ENCODE measurements around the gene PPP1CA.

Gene PPP1CA

DNA sequence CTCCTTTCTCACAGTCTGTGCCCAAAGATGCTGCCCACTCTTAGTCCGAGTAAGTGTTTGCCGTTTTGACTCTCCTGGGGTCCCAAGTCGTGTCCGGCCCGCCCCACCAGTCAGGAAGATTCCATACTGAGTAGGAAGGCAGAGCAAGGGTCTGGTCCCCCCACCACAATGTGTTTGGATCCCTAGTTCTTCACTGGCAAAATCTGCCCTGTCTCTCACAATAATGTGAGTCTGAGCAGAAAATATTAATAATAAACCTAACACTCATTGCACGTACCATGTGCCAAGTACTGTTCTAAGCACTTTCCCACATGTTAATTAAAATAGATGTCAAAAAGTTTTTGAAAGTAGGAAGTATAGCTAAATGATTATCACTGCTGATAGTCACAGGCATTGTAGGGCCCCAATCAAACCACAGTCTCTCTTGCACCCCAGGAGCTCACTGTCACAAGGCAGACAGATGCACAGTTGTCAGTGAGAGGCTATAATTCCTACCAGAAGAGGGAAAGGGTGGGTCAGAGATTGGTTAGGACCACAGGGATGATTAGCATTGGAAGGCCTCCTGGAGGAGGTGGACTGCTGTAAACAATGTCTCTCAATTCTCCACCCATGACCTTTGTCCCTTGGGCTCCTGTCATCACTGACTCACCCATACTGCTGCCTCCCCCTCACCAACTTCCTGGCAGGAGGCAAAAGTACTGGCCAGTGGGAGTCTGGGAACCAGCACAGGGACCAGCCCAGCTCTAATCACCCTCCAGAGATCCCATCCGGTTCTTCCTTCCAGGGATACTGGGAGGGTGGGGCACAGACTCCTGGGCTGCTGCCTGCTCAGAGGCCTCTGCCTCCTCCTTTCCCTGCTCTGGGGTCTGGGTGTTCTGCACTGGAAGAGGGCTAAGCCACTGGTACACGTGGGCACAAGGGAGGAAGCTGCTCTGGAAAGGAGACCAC, 47.3 kb downstream of the PPP1CA start:
- DNase-seq (ENCODE audit: low read depth) = peak; percentile 99
- TF ChIP-seq, protein P1, sequence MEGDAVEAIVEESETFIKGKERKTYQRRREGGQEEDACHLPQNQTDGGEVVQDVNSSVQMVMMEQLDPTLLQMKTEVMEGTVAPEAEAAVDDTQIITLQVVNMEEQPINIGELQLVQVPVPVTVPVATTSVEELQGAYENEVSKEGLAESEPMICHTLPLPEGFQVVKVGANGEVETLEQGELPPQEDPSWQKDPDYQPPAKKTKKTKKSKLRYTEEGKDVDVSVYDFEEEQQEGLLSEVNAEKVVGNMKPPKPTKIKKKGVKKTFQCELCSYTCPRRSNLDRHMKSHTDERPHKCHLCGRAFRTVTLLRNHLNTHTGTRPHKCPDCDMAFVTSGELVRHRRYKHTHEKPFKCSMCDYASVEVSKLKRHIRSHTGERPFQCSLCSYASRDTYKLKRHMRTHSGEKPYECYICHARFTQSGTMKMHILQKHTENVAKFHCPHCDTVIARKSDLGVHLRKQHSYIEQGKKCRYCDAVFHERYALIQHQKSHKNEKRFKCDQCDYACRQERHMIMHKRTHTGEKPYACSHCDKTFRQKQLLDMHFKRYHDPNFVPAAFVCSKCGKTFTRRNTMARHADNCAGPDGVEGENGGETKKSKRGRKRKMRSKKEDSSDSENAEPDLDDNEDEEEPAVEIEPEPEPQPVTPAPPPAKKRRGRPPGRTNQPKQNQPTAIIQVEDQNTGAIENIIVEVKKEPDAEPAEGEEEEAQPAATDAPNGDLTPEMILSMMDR (conservative IDR thresholded peaks at IDR 0.05; ENCODE audit: control insufficient read depth, insufficient read depth, low read depth, low read length) = peak; percentile 35
- H3K4me3 ChIP-seq (ENCODE audit: control insufficient read depth, low read depth, low read length) = peak overlapping the region; percentile 75

DNA sequence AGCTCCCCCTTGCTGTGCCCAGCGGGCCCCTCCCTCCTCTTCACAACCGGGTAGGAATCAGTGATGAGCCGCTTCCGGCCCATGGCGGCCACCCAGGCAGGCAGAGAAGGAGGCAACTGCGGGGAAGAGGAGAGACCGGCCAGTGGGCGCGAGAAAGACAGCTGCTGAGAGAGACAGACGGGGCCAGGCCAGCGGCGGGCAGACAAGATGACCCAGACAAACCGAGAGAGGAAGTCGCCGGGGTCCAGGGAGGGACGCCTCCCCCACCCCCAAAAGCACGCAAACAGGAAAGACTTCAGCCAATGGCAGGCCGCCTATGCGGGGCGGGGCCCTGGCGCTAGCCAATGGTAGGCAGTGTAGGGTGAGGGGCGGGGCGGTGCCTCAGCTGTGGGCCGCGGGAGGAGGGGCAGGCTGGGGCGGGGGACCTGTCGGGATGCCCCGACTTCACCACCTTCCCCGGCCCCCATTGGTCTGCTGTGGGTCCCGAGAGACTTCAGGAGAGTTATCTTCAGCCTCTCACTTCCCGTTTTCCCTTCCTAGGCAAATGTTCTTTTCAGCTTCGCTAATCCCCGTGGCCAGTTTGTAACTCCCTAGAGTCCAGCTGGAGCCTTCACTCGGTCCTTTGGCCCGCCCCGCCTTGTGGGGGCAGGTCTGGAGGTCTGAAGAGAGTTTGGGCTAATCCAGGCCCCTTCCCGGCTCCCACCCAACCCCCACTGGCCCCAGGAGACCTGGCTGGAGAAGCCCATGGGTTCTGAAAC, 48.2 kb downstream of the PPP1CA start, which contains the start of gene POLD4:
Gene POLD4 (minus strand): TSS at position 230 of the 758 bp plus-strand sequence. CDS start 147 bp downstream, at position 83.
- peak within 1 kb of the TSS; percentile 75 for H3K4me3 ChIP-seq (ENCODE audit: control insufficient read depth, low read depth, low read length)
- TF ChIP-seq, protein P1 (conservative IDR thresholded peaks at IDR 0.05; ENCODE audit: control insufficient read depth, insufficient read depth, low read depth, low read length) = no peak
- peak; percentile 94 for DNase-seq (ENCODE audit: low read depth)

DNA sequence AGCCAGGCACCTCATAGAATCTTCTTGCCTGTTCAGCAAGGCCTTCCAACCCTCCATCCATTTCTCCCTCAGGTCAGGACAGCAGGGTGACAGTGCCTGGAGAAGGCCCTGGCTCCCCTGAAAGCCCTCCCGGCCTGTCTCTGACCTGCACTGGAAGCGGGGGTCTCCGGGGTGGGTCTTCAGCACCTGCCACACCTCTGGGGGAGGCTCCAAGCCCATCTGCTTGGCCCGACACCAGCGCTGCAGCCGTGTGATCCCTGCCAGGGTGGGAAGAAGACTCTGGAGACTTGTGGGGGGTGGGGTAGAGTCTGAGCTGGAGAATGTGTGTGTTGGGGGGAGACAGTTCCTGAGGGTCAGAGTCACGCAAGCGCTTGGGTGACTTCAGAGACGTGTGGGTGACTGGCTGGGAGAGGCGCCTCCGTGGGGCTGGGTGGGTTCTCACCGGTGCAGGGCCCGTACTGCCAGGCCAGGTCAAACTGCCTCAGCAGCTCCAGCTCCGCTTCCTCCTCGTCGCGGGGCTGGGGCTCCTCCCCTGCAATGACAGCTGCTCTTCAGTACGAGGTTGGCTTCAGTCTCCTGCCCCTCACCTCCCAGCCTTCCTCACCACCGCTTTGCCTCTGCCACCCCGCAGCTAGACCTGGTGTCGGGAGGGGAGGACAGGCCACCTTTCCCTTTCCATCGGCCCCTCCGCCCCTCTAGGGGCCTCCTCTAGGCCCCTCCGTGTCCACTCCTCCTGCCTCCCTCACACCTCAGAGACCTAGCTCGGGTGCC, 48.9 kb downstream of the PPP1CA start:
- TF ChIP-seq, protein P1 (conservative IDR thresholded peaks at IDR 0.05; ENCODE audit: control insufficient read depth, insufficient read depth, low read depth, low read length) = no peak
- DNase-seq (ENCODE audit: low read depth) = no peak
- peak overlapping the region; percentile 75 for H3K4me3 ChIP-seq (ENCODE audit: control insufficient read depth, low read depth, low read length)

DNA sequence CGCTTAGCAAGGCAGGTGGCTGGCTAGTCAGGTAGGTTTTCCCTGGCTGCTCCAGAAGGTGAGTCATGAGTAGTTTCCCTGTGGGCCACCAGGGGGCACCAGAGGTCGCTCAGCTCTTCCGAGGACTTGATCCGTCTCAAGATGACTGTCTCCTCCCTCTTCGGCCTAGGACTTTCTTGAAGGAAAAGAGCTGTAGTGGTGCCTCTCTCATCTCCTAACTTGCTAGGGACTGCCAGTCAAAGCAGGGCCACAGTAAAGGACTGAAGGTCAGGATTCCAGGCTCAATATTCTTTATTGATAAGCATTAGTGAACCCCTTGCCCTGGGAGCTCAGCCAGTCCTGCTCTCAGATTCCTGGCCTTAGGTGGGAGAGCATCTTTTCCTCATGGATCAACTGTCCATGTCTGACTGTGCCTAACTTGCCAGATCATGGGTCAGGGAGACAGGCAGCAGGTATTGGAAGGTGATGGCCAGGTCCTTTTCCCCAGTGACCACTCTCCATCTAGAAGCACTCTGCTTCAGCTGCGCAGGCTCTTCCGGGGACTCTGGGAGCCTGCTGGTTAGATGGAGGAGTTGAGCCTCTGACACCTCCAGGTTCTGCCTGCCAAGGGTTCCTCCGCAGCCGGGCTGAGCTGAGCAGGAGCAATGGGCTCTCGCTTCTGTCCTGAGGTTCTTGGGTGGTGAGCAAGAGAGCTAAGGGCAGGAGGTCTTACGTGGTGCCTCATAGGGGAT, 50.2 kb downstream of the PPP1CA start:
- TF ChIP-seq, protein P1 (conservative IDR thresholded peaks at IDR 0.05; ENCODE audit: control insufficient read depth, insufficient read depth, low read depth, low read length) = peak; percentile 95
- DNase-seq (ENCODE audit: low read depth) = peak; percentile 79
- no peak overlapping the region for H3K4me3 ChIP-seq (ENCODE audit: control insufficient read depth, low read depth, low read length)

DNA sequence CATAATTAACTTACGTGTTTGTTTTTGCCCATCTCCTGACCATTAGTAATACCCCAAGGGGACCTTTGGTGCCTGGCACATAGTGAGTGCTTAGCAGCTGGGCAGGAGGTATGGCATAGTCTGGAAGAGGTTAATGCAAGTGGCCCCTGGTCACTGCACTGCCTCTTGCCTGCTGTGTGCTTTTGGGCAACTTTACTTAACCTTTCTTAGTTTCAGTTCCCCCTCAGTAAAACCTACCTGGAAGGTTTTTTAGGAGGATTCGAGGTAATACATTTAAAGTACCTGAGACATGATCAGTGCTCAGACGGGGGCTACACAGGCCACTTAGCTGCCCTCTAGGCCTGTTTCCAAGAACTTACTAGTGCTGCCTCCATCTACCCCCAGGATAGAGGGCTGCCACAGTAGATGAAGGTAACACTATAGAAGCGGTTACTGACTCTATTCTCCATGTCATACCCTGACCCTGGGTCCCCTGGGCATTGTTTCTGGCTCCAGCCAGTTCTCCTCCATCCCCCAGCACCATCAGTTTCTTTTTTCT, 51.7 kb downstream of the PPP1CA start:
- TF ChIP-seq, protein P1 (conservative IDR thresholded peaks at IDR 0.05; ENCODE audit: control insufficient read depth, insufficient read depth, low read depth, low read length) = no peak
- no peak overlapping the region for H3K4me3 ChIP-seq (ENCODE audit: control insufficient read depth, low read depth, low read length)
- DNase-seq (ENCODE audit: low read depth) = no peak
